ENCODE data around the gene NAALADL2. TPM values are rescaled to one million over a fixed set of nuclear protein-coding genes. Genes with fewer than 3 reads are reported as not detected.

NAALADL2 gene
- total and polyA plus RNA-seq, 8 donors: 0.76 to 15.4 (median 7.9) TPM

DNA sequence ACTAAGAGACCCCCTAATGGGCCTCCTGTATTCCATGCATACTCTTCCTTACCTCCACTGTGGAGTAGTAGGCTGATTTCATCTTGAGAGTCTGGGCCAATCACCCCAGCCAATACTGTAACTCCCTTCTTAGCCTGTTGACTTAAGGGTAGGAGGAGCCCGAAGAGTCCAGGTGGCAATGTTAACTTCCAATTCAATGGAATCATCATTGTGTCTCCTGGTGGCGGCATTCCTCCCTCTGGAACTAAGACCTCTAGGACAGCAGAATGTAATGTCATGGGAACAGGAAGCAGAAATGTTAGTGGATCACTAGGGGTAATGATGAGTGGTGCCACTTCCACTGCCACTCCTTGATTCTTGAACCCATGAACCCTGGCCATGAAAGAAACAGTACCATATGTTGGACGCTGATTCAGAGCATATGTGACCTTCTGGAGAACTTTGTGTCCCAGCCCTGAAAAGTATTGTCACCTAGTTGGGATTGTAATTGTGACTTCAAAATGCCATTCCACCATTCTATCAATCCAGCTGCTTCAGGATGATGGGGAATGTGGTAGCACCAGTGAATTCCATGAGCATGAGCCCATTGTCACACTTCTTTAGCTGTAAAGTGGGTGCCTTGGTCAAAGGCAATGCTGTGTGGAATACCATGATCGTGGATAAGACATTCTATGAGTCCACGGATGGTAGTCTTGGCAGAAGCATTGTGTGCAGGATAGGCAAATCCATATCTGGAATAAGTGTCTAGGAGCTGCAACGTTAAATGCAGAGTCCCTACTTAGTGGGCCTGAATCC is 24.9 kb downstream of the NAALADL2 start:
- FAIRE-seq: no peak
- 84 to 96% methylated on average over 6 of the region's 6 CpGs for WGBS, 2 donors
- no peak overlapping the region for H3K4me3 ChIP-seq

DNA sequence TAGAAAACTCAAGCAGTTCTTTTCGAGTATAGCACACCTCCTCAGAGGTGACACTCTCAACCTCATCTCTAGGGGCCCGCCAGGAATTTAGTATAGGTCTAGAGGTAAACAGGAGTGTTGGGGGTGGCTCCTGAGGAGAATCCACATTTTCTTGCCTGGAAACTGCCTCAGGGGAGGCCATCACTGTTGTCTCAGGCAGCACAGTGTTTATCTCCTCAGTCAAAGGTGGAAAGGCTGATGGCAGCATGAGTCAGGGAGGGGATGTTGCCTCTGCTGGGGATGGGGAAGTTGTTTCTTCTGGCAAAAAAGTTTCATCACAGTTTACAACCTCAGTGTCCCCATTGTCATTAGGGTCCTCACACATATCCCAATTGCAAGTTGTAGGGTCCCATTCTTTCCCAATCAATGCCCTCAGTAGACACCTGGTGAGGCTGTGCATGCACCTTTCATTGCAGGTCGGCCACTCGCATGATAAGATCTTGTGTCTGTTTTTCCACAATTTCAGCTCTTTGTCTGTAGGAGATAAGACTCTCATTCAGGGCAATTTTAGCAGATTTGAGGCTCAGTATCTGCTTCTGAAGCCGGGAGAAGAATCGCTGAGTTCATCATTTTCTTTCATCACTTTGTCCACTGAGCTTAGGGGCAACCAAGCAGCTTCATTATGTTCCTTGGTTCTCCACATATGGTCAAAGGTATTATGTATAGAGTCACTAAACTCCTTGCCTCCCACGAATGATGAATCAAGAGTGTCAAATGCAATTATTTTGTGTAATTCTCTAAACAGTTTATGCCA is 25.8 kb downstream of the NAALADL2 start:
- no peaks in the 10 kb centered on the region for H3K9me3 ChIP-seq
- no peak overlapping the region for H3K4me3 ChIP-seq
- H3K36me3 ChIP-seq: no peaks in the 10 kb centered on the region
- DNase-seq: no peak
- intact Hi-C loops (cut with DNase I): no loop called here
- 67 to 78% methylated on average over 7 of the region's 7 CpGs for WGBS, 2 donors
- TF ChIP-seq, protein P1, sequence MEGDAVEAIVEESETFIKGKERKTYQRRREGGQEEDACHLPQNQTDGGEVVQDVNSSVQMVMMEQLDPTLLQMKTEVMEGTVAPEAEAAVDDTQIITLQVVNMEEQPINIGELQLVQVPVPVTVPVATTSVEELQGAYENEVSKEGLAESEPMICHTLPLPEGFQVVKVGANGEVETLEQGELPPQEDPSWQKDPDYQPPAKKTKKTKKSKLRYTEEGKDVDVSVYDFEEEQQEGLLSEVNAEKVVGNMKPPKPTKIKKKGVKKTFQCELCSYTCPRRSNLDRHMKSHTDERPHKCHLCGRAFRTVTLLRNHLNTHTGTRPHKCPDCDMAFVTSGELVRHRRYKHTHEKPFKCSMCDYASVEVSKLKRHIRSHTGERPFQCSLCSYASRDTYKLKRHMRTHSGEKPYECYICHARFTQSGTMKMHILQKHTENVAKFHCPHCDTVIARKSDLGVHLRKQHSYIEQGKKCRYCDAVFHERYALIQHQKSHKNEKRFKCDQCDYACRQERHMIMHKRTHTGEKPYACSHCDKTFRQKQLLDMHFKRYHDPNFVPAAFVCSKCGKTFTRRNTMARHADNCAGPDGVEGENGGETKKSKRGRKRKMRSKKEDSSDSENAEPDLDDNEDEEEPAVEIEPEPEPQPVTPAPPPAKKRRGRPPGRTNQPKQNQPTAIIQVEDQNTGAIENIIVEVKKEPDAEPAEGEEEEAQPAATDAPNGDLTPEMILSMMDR (IDR thresholded peaks at IDR 0.05): no peak
- H3K27ac ChIP-seq: no peak overlapping the region
- ATAC-seq: no peak
- no peaks in the 10 kb centered on the region for H3K27me3 ChIP-seq
- FAIRE-seq: no peak
- no peaks in the 10 kb centered on the region for H3K4me1 ChIP-seq

More for the DNA sequence above, 24.9 kb downstream of the NAALADL2 start:
- ATAC-seq: no peak
- H3K4me1 ChIP-seq: no peaks in the 10 kb centered on the region
- H3K36me3 ChIP-seq: no peaks in the 10 kb centered on the region
- H3K27me3 ChIP-seq: no peaks in the 10 kb centered on the region
- no peaks in the 10 kb centered on the region for H3K9me3 ChIP-seq
- H3K27ac ChIP-seq: no peak overlapping the region
- intact Hi-C loops (cut with DNase I): no loop called here
- DNase-seq: no peak
- TF ChIP-seq, protein P1 (IDR thresholded peaks at IDR 0.05): no peak

DNA sequence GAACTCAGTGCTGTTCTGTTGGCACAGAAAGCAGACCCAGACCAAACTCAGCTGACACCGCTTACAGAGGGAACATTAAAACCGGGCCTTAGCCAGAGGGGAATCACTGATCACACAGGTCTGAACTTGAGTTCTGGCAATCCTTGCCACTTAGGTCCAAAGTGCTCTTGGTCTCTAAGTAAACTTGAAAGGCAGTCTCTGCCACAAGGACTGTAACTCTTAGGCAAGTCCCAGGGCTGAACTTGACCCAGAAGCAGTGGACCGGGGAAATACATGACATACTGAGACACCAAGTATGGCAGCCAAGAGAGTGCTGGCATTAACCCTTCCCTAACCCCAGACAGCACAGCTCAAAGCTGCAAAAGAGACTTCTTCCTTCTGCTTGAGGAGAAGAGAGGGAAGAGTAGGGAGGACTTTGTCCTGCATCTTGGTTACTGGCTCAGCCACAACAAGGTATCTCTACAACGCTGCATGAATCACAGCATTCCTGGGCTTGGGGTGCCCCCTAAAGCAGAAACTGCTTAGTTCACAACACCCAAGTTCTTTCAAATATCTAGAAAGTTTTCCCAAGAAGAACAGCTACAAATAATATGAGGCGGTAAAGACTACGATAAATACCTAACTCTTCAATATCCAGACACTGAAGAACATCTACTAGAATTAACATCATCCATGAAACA is 32.5 kb downstream of the NAALADL2 start:
- no peak overlapping the region for H3K4me3 ChIP-seq
- TF ChIP-seq, protein P1 (IDR thresholded peaks at IDR 0.05): no peak
- H3K27ac ChIP-seq: no peak overlapping the region
- H3K27me3 ChIP-seq: no peaks in the 10 kb centered on the region
- no peak for ATAC-seq
- FAIRE-seq: no peak
- H3K9me3 ChIP-seq: no peaks in the 10 kb centered on the region
- 87 to 90% methylated on average over 6 of the region's 6 CpGs for WGBS, 2 donors
- no peak for DNase-seq
- intact Hi-C loops (cut with DNase I): no loop called here
- no peaks in the 10 kb centered on the region for H3K36me3 ChIP-seq
- H3K4me1 ChIP-seq: no peaks in the 10 kb centered on the region

DNA sequence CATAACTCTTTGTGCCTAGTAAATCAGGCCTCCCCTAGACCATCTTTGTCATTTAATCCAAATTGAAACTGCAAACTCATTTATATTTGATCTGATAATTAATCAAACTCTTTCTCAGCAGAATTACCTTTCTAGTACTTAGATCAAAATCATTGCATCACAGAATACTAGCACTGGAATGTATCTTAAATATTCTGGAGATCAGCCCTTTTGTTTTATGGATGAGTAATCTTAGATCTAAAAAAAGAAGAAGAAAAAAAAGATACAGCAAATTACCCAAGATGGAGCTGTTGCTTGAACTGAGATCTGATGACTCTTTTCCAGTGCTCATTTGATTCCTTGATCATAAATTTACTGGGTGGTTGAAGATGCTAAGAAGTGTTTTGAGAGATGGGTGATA is 47.9 kb downstream of the NAALADL2 start:
- intact Hi-C loops (cut with DNase I): no loop called here
- ATAC-seq (no peak), DNase-seq (no peak), FAIRE-seq (no peak)
- Histone ChIP-seq H3K4me1 (no peaks in the 10 kb centered on the region), H3K36me3 (no peaks in the 10 kb centered on the region), H3K9me3 (no peaks in the 10 kb centered on the region), H3K27ac (no peak overlapping the region), H3K4me3 (no peak overlapping the region), H3K27me3 (no peaks in the 10 kb centered on the region)
- TF ChIP-seq, protein P1 (IDR thresholded peaks at IDR 0.05): no peak
